Activated CD4-positive, alpha-beta memory T cell treated with anti-CD3 and anti-CD28 coated beads, Interleukin-2, amount 10 ng/mL, durations not matched to agents 7 days and 5 days (primary cell): ENCODE measurements around the gene HMGN2. TPM values are rescaled to one million over a fixed set of nuclear protein-coding genes. Genes with fewer than 3 reads are reported as not detected.

Experiments used
- CTCF ChIA-PET: fragments of 350-600 bp; sonication (Branson Sonifier 250); formaldehyde crosslinking; loops from one replicate; lab custom pipeline; 2021; ENCODE audit warnings: antibody characterized with exemption, inconsistent platforms; lab: Charles Lee
- POLR2A ChIA-PET: fragments of 350-600 bp; sonication (Branson Sonifier 250); formaldehyde crosslinking; loops from one replicate; lab custom pipeline; 2021; ENCODE audit warnings: antibody characterized with exemption; lab: Charles Lee
- DNase-seq: peaks from one replicate; pipeline ENCODE4 v3.0.0-alpha.2; 2020
- H3K27ac Mint-ChIP-seq: one replicate; pipeline ENCODE4 v1.8.0; 2021; ENCODE audit warnings: mild to moderate bottlenecking, mixed read lengths
- H3K27me3 Mint-ChIP-seq: one replicate; pipeline ENCODE4 v1.8.0; 2021; ENCODE audit warnings: mixed read lengths
- H3K36me3 Mint-ChIP-seq: one replicate; pipeline ENCODE4 v1.8.0; 2021; ENCODE audit warnings: low read depth, mixed read lengths
- H3K4me1 Mint-ChIP-seq: one replicate; pipeline ENCODE4 v1.8.0; 2021; ENCODE audit warnings: mixed read lengths
- H3K4me3 Mint-ChIP-seq: one replicate; pipeline ENCODE4 v1.8.0; 2021; ENCODE audit warnings: mild to moderate bottlenecking, mixed read lengths
- H3K9me3 Mint-ChIP-seq: one replicate; pipeline ENCODE4 v1.8.0; 2021; ENCODE audit warnings: mixed read lengths
- total RNA-seq, 2 experiments: library from RNA; stranded (reverse); gene quantifications; one replicate each; pipeline ENCODE4 v1.2.3, GENCODE V29; 2021

Gene HMGN2
- total RNA-seq: 100 to 1,000 TPM; 853 to 877 TPM

DNA sequence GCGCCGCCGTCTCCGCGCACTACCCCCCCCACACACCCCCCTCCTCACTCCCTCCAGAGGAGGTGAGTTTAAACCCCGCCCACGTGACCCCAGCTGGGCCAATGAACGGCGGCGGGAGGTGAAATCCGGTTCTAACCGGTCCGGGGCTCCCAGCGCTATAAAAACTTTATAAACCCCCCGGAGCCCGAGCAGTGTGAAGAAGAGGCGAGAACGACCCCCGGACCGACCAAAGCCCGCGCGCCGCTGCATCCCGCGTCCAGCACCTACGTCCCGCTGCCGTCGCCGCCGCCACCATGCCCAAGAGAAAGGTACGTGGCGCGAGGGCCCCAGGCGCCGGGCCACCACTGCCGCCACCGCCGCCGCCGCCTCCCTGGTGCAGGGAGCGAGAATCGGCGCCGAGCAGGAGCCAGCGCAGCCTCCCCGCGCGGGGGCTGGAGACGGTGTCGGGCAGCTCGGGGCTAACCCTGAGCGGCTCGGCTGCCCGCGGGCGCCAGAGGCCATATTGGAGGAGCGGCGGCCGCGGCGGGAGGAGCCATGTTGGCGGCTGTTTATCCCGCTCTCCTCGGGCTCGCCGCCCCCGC is at the start of gene HMGN2:
HMGN2 (plus strand) TSS at position 121 of the 581 bp plus-strand sequence; CDS start at position 294, 173 bp downstream.
- no peaks in the 10 kb centered on the region for H3K27me3 Mint-ChIP-seq
- CTCF ChIA-PET: interaction anchor here (1.0 to 3.4 kb wide), 4 partner anchors 28 to 184 kb away, joined by 3 to 30 read pairs (median 6); partner anchors contain the start of gene DHDDS

DNA sequence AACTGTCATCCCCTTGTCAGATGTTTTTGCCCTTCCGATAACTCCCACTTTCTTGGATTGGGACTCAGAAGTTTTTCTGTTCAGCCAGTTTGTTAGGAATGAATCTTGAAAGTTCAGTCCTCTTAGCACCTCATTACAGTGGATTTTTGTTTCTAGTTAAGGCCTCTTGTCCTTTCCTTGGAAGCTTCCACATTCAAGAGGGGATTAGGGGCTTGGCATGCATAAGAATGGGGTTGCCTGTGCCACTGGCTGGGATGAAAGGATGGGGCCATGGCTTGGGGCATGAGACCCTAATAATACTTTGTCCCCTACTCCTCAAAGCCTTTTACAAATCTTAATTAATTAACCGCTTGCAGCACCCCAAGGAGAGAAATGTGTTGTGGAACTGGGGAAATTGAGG is 42.5 kb upstream of the HMGN2 start:
- H3K36me3 Mint-ChIP-seq: peaks cover 9% of the 10 kb centered on the region
- DNase-seq: no peak
- H3K4me3 Mint-ChIP-seq: no peak overlapping the region
- H3K9me3 Mint-ChIP-seq: no peaks in the 10 kb centered on the region
- POLR2A ChIA-PET: interaction anchor here (1.1 kb wide), 1 partner anchor 17 kb away, joined by 4 read pairs; no protein-coding TSS in a partner anchor
- no peak overlapping the region for H3K27ac Mint-ChIP-seq
- peaks cover 24% of the 10 kb centered on the region for H3K4me1 Mint-ChIP-seq
- H3K27me3 Mint-ChIP-seq: peaks cover 12% of the 10 kb centered on the region
- CTCF ChIA-PET: interaction anchor here (1.1 to 2.2 kb wide), 3 partner anchors 12 to 145 kb away, joined by 3 to 16 read pairs (median 4); partner anchors contain the start of gene HMGN2

More for the DNA sequence above, at the start of gene HMGN2:
- no peaks in the 10 kb centered on the region for H3K9me3 Mint-ChIP-seq
- POLR2A ChIA-PET: interaction anchor here (0.7 to 4.7 kb wide), 46 partner anchors 10 to 428 kb away, joined by 3 to 51 read pairs (median 4); partner anchors contain the start of genes ARID1A, CEP85, DHDDS and GPATCH3
- H3K27ac Mint-ChIP-seq: peak within 1 kb of the TSS; percentile 97
- H3K4me3 Mint-ChIP-seq: peak within 1 kb of the TSS; percentile 95
- peaks cover 61% of the 10 kb centered on the region for H3K36me3 Mint-ChIP-seq
- peaks cover 52% of the 10 kb centered on the region for H3K4me1 Mint-ChIP-seq
- DNase-seq: peak; percentile 91

DNA sequence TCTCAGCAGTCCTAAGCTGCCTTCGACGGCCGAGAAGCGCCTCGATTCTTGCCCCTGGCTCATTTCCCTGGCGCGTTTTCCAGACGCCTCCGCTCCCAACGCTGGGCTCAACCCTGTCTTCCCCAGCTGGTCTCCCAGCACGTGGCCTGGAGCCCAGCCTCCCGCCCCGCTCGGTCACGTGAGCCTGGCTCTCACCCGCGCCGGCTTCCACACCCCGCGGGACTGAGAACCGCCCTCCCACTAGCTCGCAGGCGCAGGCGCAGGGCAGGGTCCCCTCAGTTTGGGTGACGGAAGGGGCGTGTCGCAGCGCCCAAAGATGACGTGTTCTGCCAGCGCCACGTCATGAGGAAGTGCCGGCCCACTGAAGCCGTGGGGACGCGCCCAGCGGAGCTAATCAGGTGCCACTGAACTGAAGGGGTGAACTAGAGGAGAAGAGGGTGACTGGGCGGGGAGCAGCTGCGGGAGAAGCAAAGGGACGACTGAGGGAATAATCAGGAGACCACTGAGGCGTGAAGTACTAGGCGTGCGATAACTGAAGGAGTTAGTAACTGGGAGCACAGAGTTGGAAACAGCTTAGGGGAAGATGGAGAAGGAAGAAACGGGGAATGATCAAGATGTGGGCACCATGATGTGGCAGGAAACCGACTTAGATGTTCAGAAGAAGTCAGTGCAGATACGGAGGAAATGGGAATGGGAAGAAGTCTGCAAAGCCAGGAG is 40.1 kb upstream of the HMGN2 start, which contains the start of gene DHDDS:
DHDDS (plus strand) TSS at position 343 of the 717 bp plus-strand sequence. CDS start 625 bp downstream, outside the sequence.
- H3K27ac Mint-ChIP-seq: peak within 1 kb of the TSS; percentile 92
- CTCF ChIA-PET: interaction anchor here (0.6 to 3.1 kb wide), 16 partner anchors 11 to 876 kb away, joined by 3 to 30 read pairs (median 3); partner anchors contain the start of genes CEP85 and HMGN2

DNA sequence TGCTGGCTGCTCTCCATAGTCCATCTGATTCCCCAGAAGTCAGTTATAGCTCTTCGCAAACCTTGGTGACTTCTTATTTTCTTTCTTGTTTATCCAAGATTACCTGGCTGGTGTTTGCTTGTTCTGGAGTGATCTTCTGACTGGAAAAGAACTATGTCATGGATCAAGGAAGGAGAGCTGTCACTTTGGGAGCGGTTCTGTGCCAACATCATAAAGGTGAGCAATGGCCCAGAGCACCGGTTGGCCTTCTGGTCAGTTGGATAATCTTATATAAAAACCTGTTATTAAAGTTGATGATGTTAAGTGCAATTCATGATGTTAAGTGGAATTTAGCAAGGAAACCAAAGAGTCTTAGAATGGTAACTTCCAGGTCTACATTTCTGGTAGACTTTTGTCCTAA is 39.4 kb upstream of the HMGN2 start:
- ChIA-PET CTCF (interaction anchor here (0.8 to 3.1 kb wide), 13 partner anchors 12 to 269 kb away, joined by 3 to 30 read pairs (median 3); partner anchors contain the start of genes CEP85 and HMGN2), POLR2A (interaction anchor here (0.8 to 3.2 kb wide), 19 partner anchors 12 to 435 kb away, joined by 3 to 50 read pairs (median 6); partner anchors contain the start of genes CD52, HMGN2, PAFAH2 and SH3BGRL3)
- Mint-ChIP-seq H3K27me3 (peaks cover 4% of the 10 kb centered on the region), H3K9me3 (no peaks in the 10 kb centered on the region), H3K36me3 (peaks cover 10% of the 10 kb centered on the region), H3K27ac (peak overlapping the region; percentile 92), H3K4me3 (peak overlapping the region; percentile 98), H3K4me1 (peaks cover 24% of the 10 kb centered on the region)
- DNase-seq: no peak

More for the DNA sequence above, 40.1 kb upstream of the HMGN2 start, which contains the start of gene DHDDS:
- DNase-seq: peak; percentile 99
- POLR2A ChIA-PET: interaction anchor here (0.8 to 3.2 kb wide), 21 partner anchors 12 to 527 kb away, joined by 3 to 50 read pairs (median 5); partner anchors contain the start of genes CD52, CEP85, HMGN2 and PAFAH2
- Mint-ChIP-seq H3K4me3 (peak within 1 kb of the TSS; percentile 98), H3K9me3 (no peaks in the 10 kb centered on the region), H3K4me1 (peaks cover 24% of the 10 kb centered on the region), H3K36me3 (peaks cover 9% of the 10 kb centered on the region), H3K27me3 (peaks cover 4% of the 10 kb centered on the region)

DNA sequence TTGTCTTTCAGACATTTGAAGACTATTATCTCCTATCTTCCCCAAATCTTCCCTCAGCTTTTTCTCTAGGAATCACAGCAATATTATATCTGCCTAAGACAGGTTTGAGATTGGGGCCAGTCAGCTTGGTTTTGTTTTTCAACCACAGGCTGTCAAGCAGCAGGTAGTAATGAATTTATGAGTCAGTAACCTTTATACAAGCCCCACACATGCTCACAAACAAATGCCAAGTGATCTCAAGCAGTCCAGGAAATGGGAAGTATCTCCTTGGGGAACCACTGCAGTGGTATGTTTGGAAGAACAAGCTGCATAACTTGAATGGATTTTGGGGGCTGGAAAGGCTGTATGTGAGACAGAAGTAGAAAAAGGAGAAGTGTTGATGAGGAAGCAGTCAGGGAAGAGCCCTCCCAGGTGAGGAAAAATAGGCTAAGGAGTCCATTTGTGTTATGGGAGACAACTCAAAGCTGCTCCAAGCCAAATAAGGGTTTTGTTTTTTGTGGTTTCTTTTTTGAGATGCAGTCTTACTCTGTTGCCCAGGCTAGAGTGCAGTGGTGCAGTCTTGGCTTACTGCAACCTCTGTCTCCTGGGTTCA is 38.0 kb upstream of the HMGN2 start:
- CTCF ChIA-PET: interaction anchor here (0.7 to 3.1 kb wide), 3 partner anchors 17 to 159 kb away, joined by 3 to 30 read pairs (median 6); partner anchors contain the start of gene HMGN2
- DNase-seq: no peak
- Mint-ChIP-seq H3K4me1 (peaks cover 24% of the 10 kb centered on the region), H3K9me3 (no peaks in the 10 kb centered on the region), H3K27ac (no peak overlapping the region), H3K4me3 (no peak overlapping the region), H3K27me3 (peaks cover 4% of the 10 kb centered on the region), H3K36me3 (peaks cover 23% of the 10 kb centered on the region)
- POLR2A ChIA-PET: interaction anchor here (1.3 to 3.2 kb wide), 2 partner anchors 10 to 308 kb away, joined by 3 to 14 read pairs; no protein-coding TSS in a partner anchor

DNA sequence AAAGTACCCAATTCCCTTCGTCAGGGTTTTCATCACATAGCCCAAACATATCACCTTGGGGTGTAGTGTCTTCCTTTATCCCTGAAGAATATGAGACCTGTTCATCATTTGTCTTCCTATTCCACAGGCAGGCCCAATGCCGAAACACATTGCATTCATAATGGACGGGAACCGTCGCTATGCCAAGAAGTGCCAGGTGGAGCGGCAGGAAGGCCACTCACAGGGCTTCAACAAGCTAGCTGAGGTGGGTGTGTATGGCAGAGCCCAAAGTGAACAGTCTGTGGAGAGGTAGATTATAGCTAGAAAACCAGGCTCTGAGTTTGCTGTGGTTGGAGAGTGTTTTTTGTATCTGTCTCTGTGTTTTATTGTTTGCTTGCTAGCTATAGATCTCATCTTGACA is 34.2 kb upstream of the HMGN2 start:
- no peak for DNase-seq
- ChIA-PET CTCF (interaction anchor here (1.4 kb wide), 1 partner anchor 21 kb away, joined by 4 read pairs; no protein-coding TSS in a partner anchor), POLR2A (interaction anchor here (1.5 kb wide), 1 partner anchor 34 kb away, joined by 4 read pairs; the partner anchor contains the start of gene HMGN2)
- Mint-ChIP-seq H3K4me1 (peaks cover 11% of the 10 kb centered on the region), H3K4me3 (no peak overlapping the region), H3K27ac (no peak overlapping the region), H3K9me3 (no peaks in the 10 kb centered on the region), H3K27me3 (no peaks in the 10 kb centered on the region), H3K36me3 (peaks cover 50% of the 10 kb centered on the region)

DNA sequence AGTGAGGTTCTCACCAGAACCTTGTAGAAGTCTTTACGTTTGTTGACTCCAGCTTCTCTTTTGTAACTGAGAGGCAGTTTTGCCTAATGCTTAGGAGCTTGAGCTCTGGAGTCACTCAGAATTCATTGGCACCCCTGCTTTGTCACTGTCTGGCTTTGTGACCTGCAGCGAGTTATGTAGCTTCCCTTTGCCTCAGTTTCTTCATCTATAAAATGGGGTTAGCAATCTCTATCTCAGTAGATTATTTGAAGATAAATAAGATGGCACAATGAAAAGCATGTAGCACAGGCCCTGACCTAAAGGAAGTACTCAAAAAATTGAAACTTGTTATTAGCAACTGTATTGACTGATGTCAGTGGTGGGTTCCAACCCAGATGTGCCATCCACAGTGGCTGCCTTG is 32.0 kb upstream of the HMGN2 start:
- CTCF ChIA-PET: interaction anchor here (0.6 kb wide), 1 partner anchor 30 kb away, joined by 3 read pairs; no protein-coding TSS in a partner anchor
- DNase-seq: no peak
- Mint-ChIP-seq H3K4me1 (peaks cover 2% of the 10 kb centered on the region), H3K4me3 (no peak overlapping the region), H3K36me3 (peaks cover 62% of the 10 kb centered on the region), H3K9me3 (no peaks in the 10 kb centered on the region), H3K27me3 (no peaks in the 10 kb centered on the region), H3K27ac (no peak overlapping the region)
- POLR2A ChIA-PET: interaction anchor here (1.7 kb wide), 1 partner anchor 10 kb away, joined by 5 read pairs; no protein-coding TSS in a partner anchor

DNA sequence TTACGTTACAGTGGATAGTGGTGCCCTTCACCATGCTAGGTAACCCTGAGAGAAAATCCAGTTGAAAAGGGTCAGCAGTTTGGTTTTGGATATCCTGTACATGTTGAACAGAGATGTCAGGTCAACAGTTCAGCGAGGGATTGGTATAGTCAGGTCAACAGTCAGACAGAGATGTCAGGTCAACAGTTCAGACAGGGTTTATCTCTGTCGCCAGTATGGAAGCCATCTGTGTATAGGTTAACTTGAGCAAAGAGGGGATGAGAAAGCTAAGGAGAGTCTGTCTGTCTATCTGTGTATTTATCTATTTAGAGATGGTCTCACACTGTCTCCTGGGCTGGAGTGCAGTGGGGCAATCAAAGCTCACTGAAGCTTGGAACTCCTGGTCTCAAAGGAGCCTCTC is 22.4 kb upstream of the HMGN2 start:
- Mint-ChIP-seq H3K4me1 (no peaks in the 10 kb centered on the region), H3K4me3 (no peak overlapping the region), H3K36me3 (peaks cover 53% of the 10 kb centered on the region), H3K27me3 (no peaks in the 10 kb centered on the region), H3K27ac (no peak overlapping the region), H3K9me3 (no peaks in the 10 kb centered on the region)
- CTCF ChIA-PET: interaction anchor here (0.5 to 1.5 kb wide), 2 partner anchors 33 to 982 kb away, joined by 3 to 4 read pairs; no protein-coding TSS in a partner anchor
- POLR2A ChIA-PET: interaction anchor here (1.0 to 1.8 kb wide), 2 partner anchors 9 to 20 kb away, joined by 3 to 5 read pairs; no protein-coding TSS in a partner anchor
- no peak for DNase-seq

DNA sequence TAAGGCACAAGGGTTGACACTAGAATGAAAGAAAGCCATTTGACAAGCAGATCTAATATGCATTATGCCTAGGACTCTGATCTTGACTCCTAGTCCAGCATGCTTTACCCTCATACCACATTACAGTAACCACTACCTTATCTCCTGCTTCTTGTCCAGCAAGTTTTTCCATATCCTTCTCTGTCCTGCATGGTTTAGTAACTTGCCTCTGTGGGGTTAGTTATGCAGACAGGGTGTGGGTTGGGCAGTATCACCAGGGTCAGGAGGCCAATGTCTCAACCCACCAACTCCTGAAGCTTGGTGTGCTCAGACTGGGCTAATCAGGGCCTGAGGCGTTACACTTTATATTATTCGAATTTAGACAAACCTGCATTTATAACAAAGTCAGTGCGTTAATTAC is 21.3 kb upstream of the HMGN2 start:
- no peaks in the 10 kb centered on the region for H3K4me1 Mint-ChIP-seq
- CTCF ChIA-PET: interaction anchor here (0.7 to 1.5 kb wide), 2 partner anchors 19 to 34 kb away, joined by 3 to 4 read pairs; no protein-coding TSS in a partner anchor
- H3K36me3 Mint-ChIP-seq: peaks cover 59% of the 10 kb centered on the region
- POLR2A ChIA-PET: interaction anchor here (1.8 kb wide), 1 partner anchor 10 kb away, joined by 5 read pairs; no protein-coding TSS in a partner anchor
- H3K4me3 Mint-ChIP-seq: no peak overlapping the region
- no peak overlapping the region for H3K27ac Mint-ChIP-seq
- no peak for DNase-seq
- no peaks in the 10 kb centered on the region for H3K9me3 Mint-ChIP-seq
- no peaks in the 10 kb centered on the region for H3K27me3 Mint-ChIP-seq

DNA sequence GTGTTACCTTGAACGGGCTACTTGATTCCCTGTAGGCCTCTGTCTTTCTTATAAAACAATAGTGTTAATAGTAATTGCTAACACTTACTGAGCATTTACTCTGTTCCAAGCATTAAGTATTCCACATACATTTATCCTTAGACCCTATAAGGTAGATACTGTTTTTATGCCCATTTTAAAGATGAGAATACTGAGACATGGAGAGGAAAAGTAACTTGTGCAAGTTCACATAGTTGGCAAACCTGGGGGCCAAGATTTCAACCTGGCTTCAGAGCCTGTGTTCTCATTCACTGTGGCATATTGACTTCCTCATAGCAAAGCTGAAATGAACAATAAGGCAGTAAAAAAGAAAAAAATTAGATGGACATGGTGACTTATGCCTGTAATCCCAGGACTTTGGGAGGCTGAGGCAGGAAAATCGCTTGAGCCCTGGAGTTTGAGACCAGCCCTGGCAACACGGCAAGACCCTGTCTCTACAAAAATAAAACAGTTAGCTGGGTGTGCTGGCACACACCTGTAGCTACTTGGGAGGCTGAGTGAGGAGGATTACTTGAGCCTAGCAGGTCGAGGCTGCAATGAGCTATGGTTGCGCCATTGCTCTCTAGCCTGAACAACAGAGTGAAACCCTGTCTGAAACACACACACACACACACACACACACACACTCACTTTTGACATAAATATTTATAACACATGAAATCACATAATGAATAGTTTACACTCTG is 19.6 kb upstream of the HMGN2 start:
- no peaks in the 10 kb centered on the region for H3K4me1 Mint-ChIP-seq
- DNase-seq: no peak
- ChIA-PET POLR2A (interaction anchor here (1.4 kb wide), 1 partner anchor 19 kb away, joined by 4 read pairs; the partner anchor contains the start of gene HMGN2), CTCF (interaction anchor here (1.0 kb wide), 1 partner anchor 17 kb away, joined by 5 read pairs; no protein-coding TSS in a partner anchor)
- peaks cover 49% of the 10 kb centered on the region for H3K36me3 Mint-ChIP-seq
- H3K4me3 Mint-ChIP-seq: no peak overlapping the region
- H3K9me3 Mint-ChIP-seq: no peaks in the 10 kb centered on the region
- no peaks in the 10 kb centered on the region for H3K27me3 Mint-ChIP-seq
- H3K27ac Mint-ChIP-seq: no peak overlapping the region

DNA sequence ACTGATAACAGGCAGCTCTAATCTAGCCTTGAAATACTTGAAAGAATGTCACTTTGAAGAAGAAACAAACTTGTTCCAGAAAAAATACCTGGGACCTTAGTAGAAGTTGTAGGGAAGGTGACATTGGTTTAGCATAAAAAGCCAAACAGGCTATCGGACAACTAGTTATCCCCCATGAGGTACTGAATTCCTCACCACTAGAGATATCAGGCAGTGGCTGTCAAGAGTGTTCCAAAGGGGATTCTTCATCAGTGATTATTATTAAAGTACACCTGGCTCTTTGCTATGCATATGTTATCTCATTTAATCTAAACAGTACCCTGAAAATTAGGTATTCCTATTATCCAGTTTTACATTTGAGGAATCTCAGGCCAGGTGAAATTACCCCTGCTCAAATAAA is 13.1 kb upstream of the HMGN2 start:
- H3K9me3 Mint-ChIP-seq: no peaks in the 10 kb centered on the region
- no peak overlapping the region for H3K27ac Mint-ChIP-seq
- CTCF ChIA-PET: interaction anchor here (2.0 kb wide), 1 partner anchor 11 kb away, joined by 10 read pairs; no protein-coding TSS in a partner anchor
- peaks cover 47% of the 10 kb centered on the region for H3K36me3 Mint-ChIP-seq
- no peaks in the 10 kb centered on the region for H3K4me1 Mint-ChIP-seq
- H3K27me3 Mint-ChIP-seq: no peaks in the 10 kb centered on the region
- no peak overlapping the region for H3K4me3 Mint-ChIP-seq
- no peak for DNase-seq
- POLR2A ChIA-PET: interaction anchor here (2.3 kb wide), 1 partner anchor 13 kb away, joined by 12 read pairs; the partner anchor contains the start of gene HMGN2
